Measurements from ENCODE around the gene RDH12.

The RDH12 gene

DNA sequence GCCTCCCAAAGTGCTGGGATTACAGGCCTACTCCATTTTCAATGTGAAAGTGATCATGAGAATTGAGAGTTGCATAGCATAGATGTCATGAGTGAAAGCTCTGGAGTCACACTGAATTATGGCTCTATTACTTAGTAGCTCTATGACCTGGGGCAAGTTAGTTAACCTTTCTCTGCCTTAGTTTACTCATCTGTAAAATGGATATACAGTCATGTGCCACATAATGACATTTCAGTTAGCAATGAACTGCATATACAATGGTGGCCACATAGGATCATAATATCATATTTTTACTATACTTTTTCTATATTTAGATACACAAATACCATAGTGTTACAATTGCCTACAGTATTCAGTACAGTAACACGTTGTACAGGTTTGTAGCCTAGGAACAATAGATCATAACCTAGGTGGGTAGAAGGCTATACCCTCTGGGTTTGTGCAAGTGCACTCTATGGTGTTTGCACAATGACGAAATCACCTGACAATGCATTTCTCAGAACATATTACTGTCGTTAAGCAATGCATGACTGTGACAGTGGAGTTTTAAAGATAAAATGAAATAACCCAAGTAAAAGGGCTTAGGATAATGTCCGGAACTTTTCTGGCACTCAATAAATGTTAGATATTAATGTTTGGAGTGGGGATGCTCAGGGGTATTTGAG, 61.6 kb downstream of the RDH12 start:
- H3K27me3 ChIP-seq (ENCODE audit: control insufficient read depth, low read length), result no peaks in the 10 kb centered on the region

DNA sequence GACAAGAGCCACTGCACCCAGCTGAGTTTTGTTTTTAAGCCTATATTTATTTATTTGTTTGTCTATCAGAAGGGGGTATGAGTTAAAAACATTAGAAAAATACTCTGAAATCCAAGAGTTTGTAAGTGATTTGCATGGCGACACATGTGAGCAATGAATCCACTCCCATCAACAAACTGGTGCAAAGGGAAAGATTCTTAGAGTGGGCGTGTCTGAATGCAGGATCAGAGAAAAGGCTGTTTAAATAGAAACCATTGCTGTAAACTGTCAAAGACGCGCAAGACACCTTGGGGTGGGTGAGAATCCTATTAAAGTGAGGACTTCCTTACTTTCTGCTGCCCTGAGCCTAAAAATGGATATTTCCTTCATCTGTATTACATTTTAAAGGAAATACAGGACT, 62.8 kb downstream of the RDH12 start:
- Histone ChIP-seq H3K27me3 (ENCODE audit: control insufficient read depth, low read length) (no peaks in the 10 kb centered on the region), H3F3A (ENCODE audit: control insufficient read depth, insufficient read depth) (no peaks in the 10 kb centered on the region), H3K36me3 (ENCODE audit: control insufficient read depth, low read length) (peaks cover 65% of the 10 kb centered on the region), H3K4me1 (ENCODE audit: control insufficient read depth, low read length) (peaks cover 9% of the 10 kb centered on the region), H3K4me3 (ENCODE audit: low read length) (no peak overlapping the region), H3K79me2 (ENCODE audit: control insufficient read depth, low read length) (no peaks in the 10 kb centered on the region), H3K9me3 (ENCODE audit: control insufficient read depth, insufficient read depth, low read length) (no peaks in the 10 kb centered on the region), H3K4me2 (ENCODE audit: low read length) (no peak overlapping the region), H3K9me2 (replicated peaks; ENCODE audit: control insufficient read depth, low read length) (no peaks in the 10 kb centered on the region), H3K27ac (ENCODE audit: low read depth, low read length) (no peak overlapping the region), H4K20me1 (ENCODE audit: control insufficient read depth, insufficient read depth, low read depth, low read length) (no peaks in the 10 kb centered on the region)
- TF ChIP-seq, protein P1, sequence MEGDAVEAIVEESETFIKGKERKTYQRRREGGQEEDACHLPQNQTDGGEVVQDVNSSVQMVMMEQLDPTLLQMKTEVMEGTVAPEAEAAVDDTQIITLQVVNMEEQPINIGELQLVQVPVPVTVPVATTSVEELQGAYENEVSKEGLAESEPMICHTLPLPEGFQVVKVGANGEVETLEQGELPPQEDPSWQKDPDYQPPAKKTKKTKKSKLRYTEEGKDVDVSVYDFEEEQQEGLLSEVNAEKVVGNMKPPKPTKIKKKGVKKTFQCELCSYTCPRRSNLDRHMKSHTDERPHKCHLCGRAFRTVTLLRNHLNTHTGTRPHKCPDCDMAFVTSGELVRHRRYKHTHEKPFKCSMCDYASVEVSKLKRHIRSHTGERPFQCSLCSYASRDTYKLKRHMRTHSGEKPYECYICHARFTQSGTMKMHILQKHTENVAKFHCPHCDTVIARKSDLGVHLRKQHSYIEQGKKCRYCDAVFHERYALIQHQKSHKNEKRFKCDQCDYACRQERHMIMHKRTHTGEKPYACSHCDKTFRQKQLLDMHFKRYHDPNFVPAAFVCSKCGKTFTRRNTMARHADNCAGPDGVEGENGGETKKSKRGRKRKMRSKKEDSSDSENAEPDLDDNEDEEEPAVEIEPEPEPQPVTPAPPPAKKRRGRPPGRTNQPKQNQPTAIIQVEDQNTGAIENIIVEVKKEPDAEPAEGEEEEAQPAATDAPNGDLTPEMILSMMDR (IDR thresholded peaks at IDR 0.05; ENCODE audit: low read depth, low read length, poor library complexity, severe bottlenecking), result no peak
- TF ChIP-seq EZH2phosphoT487 (IDR thresholded peaks at IDR 0.05; ENCODE audit: borderline replicate concordance, low read length), result no peak

More for the DNA sequence above, 61.6 kb downstream of the RDH12 start:
- Histone ChIP-seq H3K4me2 (ENCODE audit: low read length) (no peak overlapping the region), H3K9me3 (ENCODE audit: control insufficient read depth, insufficient read depth, low read length) (no peaks in the 10 kb centered on the region), H3F3A (ENCODE audit: control insufficient read depth, insufficient read depth) (no peaks in the 10 kb centered on the region), H3K4me1 (ENCODE audit: control insufficient read depth, low read length) (peaks cover 9% of the 10 kb centered on the region), H3K79me2 (ENCODE audit: control insufficient read depth, low read length) (no peaks in the 10 kb centered on the region), H3K9me2 (replicated peaks; ENCODE audit: control insufficient read depth, low read length) (no peaks in the 10 kb centered on the region), H4K20me1 (ENCODE audit: control insufficient read depth, insufficient read depth, low read depth, low read length) (no peaks in the 10 kb centered on the region), H3K4me3 (ENCODE audit: low read length) (no peak overlapping the region), H3K36me3 (ENCODE audit: control insufficient read depth, low read length) (peaks cover 55% of the 10 kb centered on the region), H3K27ac (ENCODE audit: low read depth, low read length) (no peak overlapping the region)
- TF ChIP-seq, protein P1 (IDR thresholded peaks at IDR 0.05; ENCODE audit: low read depth, low read length, poor library complexity, severe bottlenecking), result no peak
- TF ChIP-seq EZH2phosphoT487 (IDR thresholded peaks at IDR 0.05; ENCODE audit: borderline replicate concordance, low read length), result no peak

DNA sequence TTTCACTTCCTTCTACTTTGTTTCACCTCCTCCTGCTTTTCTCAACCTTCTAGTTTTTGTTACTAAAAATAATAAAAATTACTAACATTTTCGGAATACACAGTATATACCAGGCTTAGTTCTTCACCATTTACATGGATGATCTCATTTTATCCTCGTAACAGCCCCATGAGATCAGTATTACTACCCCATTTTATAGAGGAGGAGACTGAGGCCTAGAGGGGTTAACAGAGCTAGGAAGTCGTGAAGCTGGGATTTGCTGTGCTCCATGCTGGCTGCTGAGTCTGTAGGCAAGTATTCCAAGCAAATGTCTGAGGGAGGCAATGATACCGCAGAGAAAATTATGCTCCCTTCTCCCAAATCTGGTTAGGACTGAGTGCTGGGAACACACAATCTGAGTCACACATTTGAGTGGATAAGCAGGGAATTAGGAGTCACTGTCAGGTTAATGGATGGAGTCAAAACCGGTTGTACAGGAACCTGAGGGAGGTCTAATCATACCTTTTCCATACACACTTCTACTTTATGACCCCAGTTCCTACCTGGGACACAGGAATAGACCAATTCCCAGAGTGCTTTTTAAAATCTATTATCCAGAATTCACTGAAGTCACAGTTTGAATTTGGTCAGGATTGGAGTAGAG, 63.6 kb downstream of the RDH12 start:
- Histone ChIP-seq H3K9me2 (replicated peaks; ENCODE audit: control insufficient read depth, low read length) (no peaks in the 10 kb centered on the region), H3K4me3 (ENCODE audit: low read length) (no peak overlapping the region), H3K9me3 (ENCODE audit: control insufficient read depth, insufficient read depth, low read length) (no peaks in the 10 kb centered on the region), H3K27me3 (ENCODE audit: control insufficient read depth, low read length) (no peaks in the 10 kb centered on the region), H3K36me3 (ENCODE audit: control insufficient read depth, low read length) (peaks cover 63% of the 10 kb centered on the region), H3K27ac (ENCODE audit: low read depth, low read length) (no peak overlapping the region), H3K4me1 (ENCODE audit: control insufficient read depth, low read length) (peaks cover 9% of the 10 kb centered on the region), H3F3A (ENCODE audit: control insufficient read depth, insufficient read depth) (no peaks in the 10 kb centered on the region), H4K20me1 (ENCODE audit: control insufficient read depth, insufficient read depth, low read depth, low read length) (no peaks in the 10 kb centered on the region), H3K79me2 (ENCODE audit: control insufficient read depth, low read length) (no peaks in the 10 kb centered on the region), H3K4me2 (ENCODE audit: low read length) (no peak overlapping the region)
- TF ChIP-seq EZH2phosphoT487 (IDR thresholded peaks at IDR 0.05; ENCODE audit: borderline replicate concordance, low read length), result no peak

DNA sequence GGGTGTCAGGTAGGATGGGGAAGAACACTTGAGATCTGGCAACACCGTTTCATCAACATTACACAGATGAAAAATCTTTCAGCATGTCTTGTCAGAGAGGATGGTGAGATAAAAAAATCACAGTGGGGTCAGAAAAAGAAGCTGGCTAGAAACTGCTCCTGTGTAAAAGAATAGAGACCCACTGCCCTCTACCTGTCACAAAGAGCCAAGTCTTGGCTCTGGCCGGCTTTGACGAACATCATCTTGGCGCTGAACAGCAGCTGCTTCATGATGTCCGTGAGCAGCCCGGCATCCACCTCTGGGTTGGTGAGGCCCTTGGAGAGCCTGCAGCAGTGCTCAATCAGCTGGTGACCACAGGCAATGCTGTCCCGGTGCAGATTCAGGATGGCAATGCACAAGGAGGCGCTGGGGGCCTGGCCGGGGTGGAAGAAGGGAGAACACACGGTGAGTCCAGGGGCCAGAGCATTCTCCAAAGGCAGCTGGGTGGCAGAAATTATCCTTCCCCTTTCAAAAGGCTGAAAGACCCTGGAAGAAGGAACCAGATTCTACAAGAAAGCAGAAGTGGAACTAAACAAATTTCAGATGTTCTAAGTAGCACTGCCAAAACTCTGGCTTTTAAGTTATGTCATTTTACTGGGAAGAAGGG, 64.5 kb downstream of the RDH12 start:
- peaks cover 62% of the 10 kb centered on the region for H3K36me3 ChIP-seq (ENCODE audit: control insufficient read depth, low read length)
- H4K20me1 ChIP-seq (ENCODE audit: control insufficient read depth, insufficient read depth, low read depth, low read length), result no peaks in the 10 kb centered on the region
- H3K79me2 ChIP-seq (ENCODE audit: control insufficient read depth, low read length), result no peaks in the 10 kb centered on the region
- H3K4me1 ChIP-seq (ENCODE audit: control insufficient read depth, low read length), result peaks cover 9% of the 10 kb centered on the region
- H3F3A ChIP-seq (ENCODE audit: control insufficient read depth, insufficient read depth), result no peaks in the 10 kb centered on the region
- no peaks in the 10 kb centered on the region for H3K27me3 ChIP-seq (ENCODE audit: control insufficient read depth, low read length)
- H3K9me2 ChIP-seq (replicated peaks; ENCODE audit: control insufficient read depth, low read length), result no peaks in the 10 kb centered on the region
- H3K27ac ChIP-seq (ENCODE audit: low read depth, low read length), result no peak overlapping the region
- no peak overlapping the region for H3K4me2 ChIP-seq (ENCODE audit: low read length)
- no peak overlapping the region for H3K4me3 ChIP-seq (ENCODE audit: low read length)
- TF ChIP-seq, protein P1 (IDR thresholded peaks at IDR 0.05; ENCODE audit: low read depth, low read length, poor library complexity, severe bottlenecking), result no peak
- no peak for TF ChIP-seq EZH2phosphoT487 (IDR thresholded peaks at IDR 0.05; ENCODE audit: borderline replicate concordance, low read length)
- H3K9me3 ChIP-seq (ENCODE audit: control insufficient read depth, insufficient read depth, low read length), result no peaks in the 10 kb centered on the region

Measured in DOHH2 (cell line).